Sigmoid colon (tissue), 7 donors: Measurements from ENCODE around the gene SEMA4C. TPM values are rescaled to one million over a fixed set of nuclear protein-coding genes. Genes with fewer than 3 reads are reported as not detected.

ENCODE experiments used
- DNase-seq: peaks from one replicate; pipeline ENCODE4 v3.0.0-alpha.2; 2019
- H3K27ac ChIP-seq, 4 donors: fragments of 200-600 bp; sonication (generic); one replicate each; pipeline ENCODE4 v1.5.1; 2016 to 2019; ENCODE audit warnings: mild to moderate bottlenecking in 1 of 4
- H3K27me3 ChIP-seq, 3 donors: fragments of 200-600 bp; sonication (generic); one replicate each; pipeline ENCODE4 v1.5.1; 2019; ENCODE audit warnings: mild to moderate bottlenecking in 1 of 3
- H3K36me3 ChIP-seq, 4 donors: fragments of 200-600 bp; sonication (generic); one replicate each; pipeline ENCODE4 v1.5.1; 2016 to 2019
- H3K4me1 ChIP-seq, 4 donors: fragments of 200-600 bp; sonication (generic); one replicate each; pipeline ENCODE4 v1.5.1; 2017 to 2019
- H3K4me3 ChIP-seq, 4 donors: fragments of 200-600 bp; sonication (generic); one replicate each; pipeline ENCODE4 v1.5.1; 2017 to 2019; ENCODE audit warnings: mild to moderate bottlenecking in 2 of 4, moderate library complexity in 1 of 4
- H3K9me3 ChIP-seq, 4 donors: fragments of 200-600 bp in 3 of 4; sonication (generic) in 3 of 4; one replicate each; pipeline versions ENCODE4 v1.5.1 to v1.6.1; 2013 to 2019
- CTCF ChIP-seq, 4 experiments: fragments of 450-650 bp in 3 of 4; fragments of 200-600 bp in 1 of 4; IDR thresholded peaks; one replicate each; pipeline ENCODE4 v1.5.1; 2016 to 2019; ENCODE audit warnings: antibody characterized with exemption in 4 of 4, mild to moderate bottlenecking in 3 of 4, moderate library complexity in 2 of 4
- EP300 ChIP-seq, 4 donors: sonication (generic); formaldehyde crosslinking; IDR thresholded peaks; one replicate each; pipeline ENCODE4 v1.6.1; 2017; ENCODE audit warnings: antibody characterized with exemption in 4 of 4
- POLR2A ChIP-seq, 2 donors: fragments of 450-650 bp; IDR thresholded peaks; one replicate each; pipeline ENCODE4 v1.6.1; 2016; ENCODE audit warnings: antibody characterized with exemption in 2 of 2, mild to moderate bottlenecking in 2 of 2, moderate library complexity in 2 of 2
- POLR2AphosphoS5 ChIP-seq, 4 donors: sonication (generic); formaldehyde crosslinking; IDR thresholded peaks; one replicate each; pipeline ENCODE4 v1.6.1; 2017; ENCODE audit warnings: antibody characterized with exemption in 4 of 4
- WGBS, 2 donors: extraction: QIAGEN DNeasy Blood & Tissue Kit; methylation state at CpG; one replicate each; pipeline ENCODE4 v1.1.7; 2013; 5-methylcytosine and 5-hydroxymethylcytosine counted together
- intact Hi-C: fragments of 100-400 bp; cut with DNase I; formaldehyde crosslinking; loops from one replicate; pipeline ENCODE4 v1.15.1; 2023
- polyA plus RNA-seq, 3 donors: library from polyadenylated mRNA; stranded (reverse); fragments of 200-250 nt; gene quantifications; one replicate each; pipeline ENCODE4 v1.2.3, GENCODE V29; 2013
- total RNA-seq, 4 donors: library from RNA; depleted of rRNA; stranded (reverse); fragments of >200 nt; gene quantifications; one replicate each; pipeline ENCODE4 v1.1.0, GENCODE V29; 2016
- donor health status: healthy with polysubstance abuse.
- donor health status: Bipolar disorder and iron deficiency.
- donor health status: healthy.

SEMA4C gene
- total and polyA plus RNA-seq, 7 donors: 3.6 to 90.1 (median 57.1) TPM

- no peaks in the 10 kb centered on the region for H3K36me3 ChIP-seq
- 87 to 91% methylated on average over 6 of the region's 6 CpGs for WGBS, 2 donors
- intact Hi-C loops: loop anchor here (2.0 kb wide), 1 partner anchor 17 kb away; no protein-coding TSS in a partner anchor
- no peaks in the 10 kb centered on the region for H3K27me3 ChIP-seq
- no peak for TF ChIP-seq POLR2AphosphoS5 (IDR thresholded peaks at IDR 0.05)
- no peak for TF ChIP-seq EP300 (IDR thresholded peaks at IDR 0.05)
- no peak for TF ChIP-seq CTCF (IDR thresholded peaks at IDR 0.05)
- no peak for TF ChIP-seq POLR2A (IDR thresholded peaks at IDR 0.05)
- peak overlapping the region in 3 of 4 donors; percentile 92 to 93 (median 93) for H3K27ac ChIP-seq
- no peak for DNase-seq
- peaks cover 5 to 56% (median 39%) of the 10 kb centered on the region in 4 donors for H3K4me1 ChIP-seq
- no peak overlapping the region for H3K4me3 ChIP-seq
- H3K9me3 ChIP-seq: no peaks in the 10 kb centered on the region
Measured at GRCh38 chr2:96909611-96910021, 39.7 kb upstream of the SEMA4C start.

GRCh38 chr2:96907115-96908041 lies 37.5 kb upstream of the SEMA4C start:
- Histone ChIP-seq H3K36me3 (no peaks in the 10 kb centered on the region), H3K9me3 (no peaks in the 10 kb centered on the region), H3K27me3 (no peaks in the 10 kb centered on the region), H3K4me1 (peaks cover 5 to 62% (median 56%) of the 10 kb centered on the region in 4 donors), H3K27ac (peak overlapping the region; percentile 92 to 97 (median 93)), H3K4me3 (peak overlapping the region; percentile 23 to 30 (median 26))
- 63 to 69% methylated on average over 21 of the region's 21 CpGs for whole genome bisulfite sequencing, 2 donors
- peak; percentile 72 to 89 (median 84) for TF ChIP-seq POLR2AphosphoS5 (IDR thresholded peaks at IDR 0.05)
- TF ChIP-seq CTCF (IDR thresholded peaks at IDR 0.05): no peak
- peak; percentile 50 to 56 for TF ChIP-seq POLR2A (IDR thresholded peaks at IDR 0.05)
- peak in 2 of 4 donors; percentile 69 to 73 for TF ChIP-seq EP300 (IDR thresholded peaks at IDR 0.05)
- DNase-seq: peak; percentile 97
- intact Hi-C loops: loop anchor here (1.0 to 2.0 kb wide), 5 partner anchors 19 to 49 kb away; partner anchors contain the start of genes ANKRD39 and SEMA4C

GRCh38 chr2:96906729-96907114 lies 36.8 kb upstream of the SEMA4C start:
- Histone ChIP-seq H3K36me3 (no peaks in the 10 kb centered on the region), H3K4me1 (peaks cover 5 to 62% (median 56%) of the 10 kb centered on the region in 4 donors), H3K27me3 (no peaks in the 10 kb centered on the region), H3K4me3 (peak overlapping the region; percentile 23 to 30 (median 26)), H3K9me3 (no peaks in the 10 kb centered on the region), H3K27ac (peak overlapping the region; percentile 92 to 97 (median 93))
- DNase-seq: peak; percentile 87
- WGBS, 2 donors: 47 to 64% methylated on average over 13 of the region's 13 CpGs
- intact Hi-C loops: loop anchor here (1.0 kb wide), 4 partner anchors 19 to 48 kb away; partner anchors contain the start of genes ANKRD39 and SEMA4C
- peak in 3 of 4 donors; percentile 6 to 42 (median 19) for TF ChIP-seq POLR2AphosphoS5 (IDR thresholded peaks at IDR 0.05)
- no peak for TF ChIP-seq EP300 (IDR thresholded peaks at IDR 0.05)

GRCh38 chr2:96903815-96904214 lies 33.9 kb upstream of the SEMA4C start:
- no peak for DNase-seq
- whole genome bisulfite sequencing, 2 donors: 52 to 68% methylated on average over 7 of the region's 7 CpGs
- peak overlapping the region; percentile 92 to 97 (median 93) for H3K27ac ChIP-seq
- peaks cover 5 to 70% (median 62%) of the 10 kb centered on the region in 4 donors for H3K4me1 ChIP-seq
- no peak overlapping the region for H3K4me3 ChIP-seq
- H3K27me3 ChIP-seq: no peaks in the 10 kb centered on the region
- no peaks in the 10 kb centered on the region for H3K9me3 ChIP-seq
- H3K36me3 ChIP-seq: no peaks in the 10 kb centered on the region
- intact Hi-C loops: no loop called here
- TF ChIP-seq POLR2AphosphoS5 (IDR thresholded peaks at IDR 0.05) (no peak), CTCF (IDR thresholded peaks at IDR 0.05) (no peak), EP300 (IDR thresholded peaks at IDR 0.05) (no peak), POLR2A (IDR thresholded peaks at IDR 0.05) (no peak)

- no peaks in the 10 kb centered on the region for H3K9me3 ChIP-seq
- TF ChIP-seq POLR2A (IDR thresholded peaks at IDR 0.05) (no peak), CTCF (IDR thresholded peaks at IDR 0.05) (peak in 1 of 4 experiments; percentile 13), POLR2AphosphoS5 (IDR thresholded peaks at IDR 0.05) (no peak), EP300 (IDR thresholded peaks at IDR 0.05) (no peak)
- H3K4me3 ChIP-seq: no peak overlapping the region
- peaks cover 5 to 70% (median 62%) of the 10 kb centered on the region in 4 donors for H3K4me1 ChIP-seq
- DNase-seq: no peak
- no peaks in the 10 kb centered on the region for H3K36me3 ChIP-seq
- 82 to 87% methylated on average over 7 of the region's 7 CpGs for WGBS, 2 donors
- no peaks in the 10 kb centered on the region for H3K27me3 ChIP-seq
- intact Hi-C loops: no loop called here
- peak overlapping the region; percentile 92 to 97 (median 93) for H3K27ac ChIP-seq
Measured at GRCh38 chr2:96903318-96903717, 33.4 kb upstream of the SEMA4C start.
